ENCODE measurements around the gene MYH16. TPM values are rescaled to one million over a fixed set of nuclear protein-coding genes. Genes with fewer than 3 reads are reported as not detected.
"Not testable (repeated sequence)": the region's sequence is repeated elsewhere in the genome, so short reads cannot be mapped to it uniquely, and the experiment has no call there.

Gene MYH16
- total and polyA plus RNA-seq, 2 donors (not counting 1 experiment from before 2014, with no cell fraction given): not detected

DNA sequence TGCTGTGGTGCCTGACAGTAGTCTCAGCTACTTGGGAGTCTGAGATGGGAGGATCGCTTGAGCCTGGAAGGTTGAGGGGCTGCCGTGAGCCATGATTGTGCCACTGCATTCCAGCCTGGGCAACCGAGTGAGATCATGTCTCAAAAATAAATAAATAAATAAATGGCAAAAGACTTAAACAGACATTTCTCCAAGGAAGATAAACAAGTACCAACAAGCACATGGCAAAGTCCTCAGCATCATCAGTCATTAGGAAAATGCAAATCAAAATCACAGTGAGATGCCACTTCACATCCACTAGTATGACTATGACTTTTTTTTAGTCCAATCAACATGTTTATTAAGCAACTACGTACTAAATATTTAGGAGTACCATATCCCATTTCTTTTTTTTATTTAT lies 43.4 kb upstream of the MYH16 start:
- H3K36me3 ChIP-seq (ENCODE audit: control insufficient read depth, insufficient read depth, low read length): no peaks in the 10 kb centered on the region
- no peaks in the 10 kb centered on the region for H3K79me2 ChIP-seq (ENCODE audit: control insufficient read depth, insufficient read depth, low read length)
- peaks cover 2% of the 10 kb centered on the region for H3K4me1 ChIP-seq (ENCODE audit: control insufficient read depth, extremely low read depth, insufficient read depth, low read length)
- H3K27me3 ChIP-seq (ENCODE audit: control insufficient read depth, insufficient read depth, low read length): no peaks in the 10 kb centered on the region
- H3K9me3 ChIP-seq (ENCODE audit: control insufficient read depth, insufficient read depth, low read depth, low read length): no peaks in the 10 kb centered on the region
- H3K27ac ChIP-seq (ENCODE audit: insufficient read depth, low read length): no peak overlapping the region
- H4K20me1 ChIP-seq (ENCODE audit: control insufficient read depth, extremely low read depth, insufficient read depth, low read length): no peaks in the 10 kb centered on the region
- no peak overlapping the region for H3K4me3 ChIP-seq (replicated peaks in 1 of 4; ENCODE audit: control extremely low read depth in 1 of 4, insufficient read depth in 1 of 4, low read depth in 3 of 4, low read length in 4 of 4)
- no peak overlapping the region for H3K4me2 ChIP-seq (ENCODE audit: extremely low read depth, insufficient read depth, low read length)
- no peak overlapping the region for H2AFZ ChIP-seq (ENCODE audit: low read length)
- DNase-seq (ENCODE audit: low read depth in 2 of 2): no peak
- TF ChIP-seq CTCF (conservative IDR thresholded peaks at IDR 0.05 in 1 of 2, IDR thresholded peaks at IDR 0.05 in 1 of 2; ENCODE audit: low read depth in 1 of 2, low read length in 2 of 2) (no peak), EZH2 (IDR thresholded peaks at IDR 0.05; ENCODE audit: low read length, missing control alignments) (no peak)
- H3K9ac ChIP-seq (ENCODE audit: insufficient read depth, low read length): no peak overlapping the region

DNA sequence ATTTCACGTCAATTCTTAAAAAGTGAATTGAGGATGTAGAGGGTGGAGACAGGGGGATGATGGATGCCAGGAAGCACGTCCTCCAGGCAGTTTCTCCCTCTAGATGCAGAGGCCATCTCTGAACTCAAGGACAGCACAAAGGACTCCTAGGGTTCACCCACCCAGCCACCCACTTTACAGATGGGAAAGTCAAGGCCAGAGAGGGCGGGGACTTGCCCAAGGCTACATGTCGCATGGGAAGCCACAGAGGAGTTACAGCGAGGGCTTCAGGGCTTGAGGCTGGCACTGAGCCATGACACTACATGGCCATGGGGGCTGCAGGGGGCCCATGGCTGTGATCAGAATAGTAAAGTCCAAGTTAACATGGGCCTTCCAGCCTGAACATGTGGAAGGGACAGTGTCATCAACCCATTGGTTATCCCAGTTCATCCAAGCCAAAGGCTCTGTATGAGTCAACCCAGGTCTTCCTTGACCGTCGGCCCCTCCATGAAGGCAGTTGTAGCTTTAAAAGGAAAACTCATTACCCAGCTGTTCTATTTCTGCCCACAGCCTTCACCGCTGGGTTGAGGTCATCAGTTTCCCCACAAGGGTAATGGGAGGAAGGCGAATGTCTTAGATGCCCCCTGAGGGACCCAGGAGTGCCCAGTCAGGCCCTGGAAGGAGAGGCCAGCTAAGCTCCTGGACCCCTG lies 40.4 kb upstream of the MYH16 start:
- Histone ChIP-seq H3K27ac (ENCODE audit: insufficient read depth, low read length) (no peak overlapping the region), H3K9me3 (ENCODE audit: control insufficient read depth, insufficient read depth, low read depth, low read length) (no peaks in the 10 kb centered on the region), H3K27me3 (ENCODE audit: control insufficient read depth, insufficient read depth, low read length) (no peaks in the 10 kb centered on the region), H2AFZ (ENCODE audit: low read length) (no peak overlapping the region), H3K79me2 (ENCODE audit: control insufficient read depth, insufficient read depth, low read length) (no peaks in the 10 kb centered on the region), H3K4me1 (ENCODE audit: control insufficient read depth, extremely low read depth, insufficient read depth, low read length) (no peaks in the 10 kb centered on the region), H3K36me3 (ENCODE audit: control insufficient read depth, insufficient read depth, low read length) (no peaks in the 10 kb centered on the region), H3K4me2 (ENCODE audit: extremely low read depth, insufficient read depth, low read length) (no peak overlapping the region), H3K4me3 (replicated peaks in 1 of 4; ENCODE audit: control extremely low read depth in 1 of 4, insufficient read depth in 1 of 4, low read depth in 3 of 4, low read length in 4 of 4) (no peak overlapping the region), H3K9ac (ENCODE audit: insufficient read depth, low read length) (no peak overlapping the region), H4K20me1 (ENCODE audit: control insufficient read depth, extremely low read depth, insufficient read depth, low read length) (no peaks in the 10 kb centered on the region)
- no peak for DNase-seq (ENCODE audit: low read depth in 2 of 2)
- TF ChIP-seq CTCF (conservative IDR thresholded peaks at IDR 0.05 in 1 of 2, IDR thresholded peaks at IDR 0.05 in 1 of 2; ENCODE audit: low read depth in 1 of 2, low read length in 2 of 2): no peak
- TF ChIP-seq EZH2 (IDR thresholded peaks at IDR 0.05; ENCODE audit: low read length, missing control alignments): no peak

DNA sequence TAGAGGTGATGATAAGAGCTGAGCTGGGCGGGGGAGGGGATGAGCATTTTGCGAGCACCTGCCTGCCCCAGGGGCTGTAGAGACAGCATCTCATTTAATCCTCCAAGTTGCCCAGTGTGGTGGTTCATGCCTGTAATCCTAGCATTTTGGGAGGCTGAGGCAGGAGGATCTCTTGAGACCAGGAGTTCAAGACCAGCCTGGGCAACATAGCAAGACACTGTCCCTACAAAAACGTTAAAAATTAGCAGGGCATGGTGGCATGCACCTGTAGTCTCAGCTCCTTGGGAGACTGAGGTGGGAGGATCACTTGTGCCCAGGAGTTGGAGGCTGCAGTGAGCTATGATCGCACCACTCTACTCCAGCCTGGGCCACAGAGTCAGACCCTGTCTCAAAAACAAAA lies 39.7 kb upstream of the MYH16 start:
- H4K20me1 ChIP-seq (ENCODE audit: control insufficient read depth, extremely low read depth, insufficient read depth, low read length); H2AFZ ChIP-seq (ENCODE audit: low read length); H3K9me3 ChIP-seq (ENCODE audit: control insufficient read depth, insufficient read depth, low read depth, low read length); H3K27me3 ChIP-seq (ENCODE audit: control insufficient read depth, insufficient read depth, low read length); H3K4me1 ChIP-seq (ENCODE audit: control insufficient read depth, extremely low read depth, insufficient read depth, low read length); H3K36me3 ChIP-seq (ENCODE audit: control insufficient read depth, insufficient read depth, low read length); H3K4me3 ChIP-seq (replicated peaks in 1 of 4; ENCODE audit: control extremely low read depth in 1 of 4, insufficient read depth in 1 of 4, low read depth in 3 of 4, low read length in 4 of 4); H3K9ac ChIP-seq (ENCODE audit: insufficient read depth, low read length); H3K4me2 ChIP-seq (ENCODE audit: extremely low read depth, insufficient read depth, low read length); H3K27ac ChIP-seq (ENCODE audit: insufficient read depth, low read length); H3K79me2 ChIP-seq (ENCODE audit: control insufficient read depth, insufficient read depth, low read length); DNase-seq (ENCODE audit: low read depth in 2 of 2): not testable (repeated sequence)

Measured in fibroblast of lung (primary cell).